Aorta (tissue), 5 donors: ENCODE results near the gene TXNDC15. TPM values are rescaled to one million over a fixed set of nuclear protein-coding genes. Genes with fewer than 3 reads are reported as not detected.

Experiments
- ATAC-seq: fragments of 200-7000 bp; cut with Tn5 transposase; one replicate; pipeline ENCODE4 v1.9.1; 2022; ENCODE audit warnings: moderate library complexity; ENCODE audit not compliant: low FRiP score
- DNase-seq, 2 donors: peaks; one replicate each; pipeline ENCODE4 v3.0.0-alpha.2; 2020
- H3K27ac ChIP-seq, 2 donors: one replicate each; pipeline ENCODE4 v1.5.1; 2013; ENCODE audit warnings: low read length in 2 of 2, mild to moderate bottlenecking in 2 of 2, moderate library complexity in 2 of 2, control low read depth in 1 of 2, inconsistent platforms in 1 of 2, low read depth in 1 of 2
- H3K27me3 ChIP-seq, 2 donors: one replicate each; pipeline ENCODE4 v1.6.1; 2013; ENCODE audit warnings: control low read depth in 1 of 2, low read length in 1 of 2, mild to moderate bottlenecking in 1 of 2, moderate library complexity in 1 of 2; ENCODE audit not compliant: insufficient read depth in 2 of 2, control insufficient read depth in 1 of 2
- H3K36me3 ChIP-seq, 2 donors: one replicate each; pipeline ENCODE4 v1.6.1; 2013; ENCODE audit warnings: control low read depth in 1 of 2, low read length in 1 of 2, mild to moderate bottlenecking in 1 of 2; ENCODE audit not compliant: insufficient read depth in 2 of 2, control insufficient read depth in 1 of 2
- H3K4me1 ChIP-seq, 2 donors: one replicate each; pipeline ENCODE4 v1.6.1; 2013; ENCODE audit warnings: low read length in 2 of 2, control low read depth in 1 of 2, mild to moderate bottlenecking in 1 of 2, moderate library complexity in 1 of 2; ENCODE audit not compliant: insufficient read depth in 2 of 2, control insufficient read depth in 1 of 2
- H3K4me3 ChIP-seq, 2 donors: one replicate each; pipeline ENCODE4 v1.5.1; 2013; ENCODE audit warnings: low read length in 2 of 2, control low read depth in 1 of 2, mild to moderate bottlenecking in 1 of 2
- H3K9me3 ChIP-seq: one replicate; pipeline ENCODE4 v1.6.1; 2013; ENCODE audit warnings: mild to moderate bottlenecking, low read length; ENCODE audit not compliant: control insufficient read depth
- WGBS, 2 donors: extraction: QIAGEN DNeasy Blood & Tissue Kit; methylation state at CpG; one replicate each; pipeline ENCODE4 v1.1.7; 2013; 5-methylcytosine and 5-hydroxymethylcytosine counted together
- intact Hi-C, 2 donors: fragments of 100-400 bp; cut with DNase I; formaldehyde crosslinking; loops; one replicate each; pipeline versions ENCODE4 v1.14.2 to v1.15.0; 2022
- microRNA-seq, 2 donors: library from miRNA; unstranded; fragments of <30 nt; microRNA quantifications; one replicate each; pipeline ENCODE4 v1.2.0, GENCODE V29; 2020
- polyA plus RNA-seq, 2 donors: library from polyadenylated mRNA; stranded (reverse); fragments of 200-250 nt; gene quantifications; one replicate each; pipeline ENCODE4 v1.2.3, GENCODE V29; 2013
- total RNA-seq, 2 donors: library from RNA; stranded (reverse); fragmentation: NEBNext Ultra II Directional; extraction: Animal tissue kit (Norgen Biotek cat#: 25700); gene quantifications; one replicate each; pipeline ENCODE4 v1.2.1, GENCODE V29; 2021
- donor health status: healthy with polysubstance abuse.
- donor health status: Bipolar disorder and iron deficiency.
- donor health status: DM: no; HTN: no; CAD: no.
- donor health status: DM: no; HTN: no; CAD: no.
- donor health status: DM: yes; HTN: yes; CAD: no.

The TXNDC15 gene
- total and polyA plus RNA-seq, 4 donors: 67.7 to 122 (median 79.4) TPM

- no peaks in the 10 kb centered on the region for H3K4me1 ChIP-seq
- H3K27me3 ChIP-seq: no peaks in the 10 kb centered on the region
- DNase-seq: no peak
- H3K4me3 ChIP-seq: no peak overlapping the region
- intact Hi-C loops: no loop called here
- WGBS, 2 donors: 81% methylated on average over 1 of the region's 1 CpG
- ATAC-seq: no peak
- H3K9me3 ChIP-seq: no peaks in the 10 kb centered on the region
- no peak overlapping the region for H3K27ac ChIP-seq
- H3K36me3 ChIP-seq: no peaks in the 10 kb centered on the region
Observed at GRCh38 chr5:134944630-134945029, 70.5 kb downstream of the TXNDC15 start.

- Histone ChIP-seq H3K27me3 (no peaks in the 10 kb centered on the region), H3K36me3 (no peaks in the 10 kb centered on the region), H3K9me3 (no peaks in the 10 kb centered on the region), H3K4me1 (no peaks in the 10 kb centered on the region), H3K4me3 (no peak overlapping the region), H3K27ac (no peak overlapping the region)
- DNase-seq (no peak), ATAC-seq (no peak)
- WGBS, 2 donors: 77 to 91% methylated on average over 2 of the region's 2 CpGs
- intact Hi-C loops: no loop called here
Observed at GRCh38 chr5:134945041-134945440, 70.9 kb downstream of the TXNDC15 start.

GRCh38 chr5:134948911-134949310 lies 74.7 kb downstream of the TXNDC15 start:
- intact Hi-C loops: no loop called here

GRCh38 chr5:134949316-134949715 lies 75.1 kb downstream of the TXNDC15 start:
- DNase-seq: no peak
- H3K27me3 ChIP-seq: no peaks in the 10 kb centered on the region
- no peak overlapping the region for H3K4me3 ChIP-seq
- ATAC-seq: no peak
- H3K27ac ChIP-seq: no peak overlapping the region
- H3K36me3 ChIP-seq: no peaks in the 10 kb centered on the region
- no peaks in the 10 kb centered on the region for H3K9me3 ChIP-seq
- H3K4me1 ChIP-seq: no peaks in the 10 kb centered on the region
- WGBS, 2 donors: 85 to 90% methylated on average over 5 of the region's 5 CpGs
- intact Hi-C loops: no loop called here

More at GRCh38 chr5:134948911-134949310, 74.7 kb downstream of the TXNDC15 start:
- Histone ChIP-seq H3K27me3 (no peaks in the 10 kb centered on the region), H3K4me3 (no peak overlapping the region), H3K27ac (no peak overlapping the region), H3K9me3 (no peaks in the 10 kb centered on the region), H3K36me3 (no peaks in the 10 kb centered on the region), H3K4me1 (no peaks in the 10 kb centered on the region)
- ATAC-seq (no peak), DNase-seq (peak in 1 of 2 donors; percentile 79)
- WGBS, 2 donors: 65 to 78% methylated on average over 5 of the region's 5 CpGs

Small RNA genes lying within 50 kb of the gene (microRNA-seq; reads per million reads assigned to microRNA genes)
- gene MIR4461: 0 reads per million in 2 donors

Other genes starting within 250 kb of the TXNDC15 start
- 10 to 100 TPM; 48.0 to 64.9 TPM for gene SAR1B, start 241.5 kb upstream of the TXNDC15 start, total RNA-seq
- gene SAR1B, start 241.5 kb upstream of the TXNDC15 start, polyA plus RNA-seq: 10 to 100 TPM; 27.2 to 28.2 TPM
- gene SEC24A, start 225.6 kb upstream of the TXNDC15 start, total RNA-seq: 10 to 100 TPM; 28.8 to 32.0 TPM
- 10 to 100 TPM in 1 of 2 donors, 1 to 10 TPM in 1; 6.0 to 10.0 TPM for gene SEC24A, start 225.6 kb upstream of the TXNDC15 start, polyA plus RNA-seq
- 10 to 100 TPM; 31.2 to 33.1 TPM for gene CAMLG, start 135.8 kb upstream of the TXNDC15 start, total RNA-seq
- gene CAMLG, start 135.8 kb upstream of the TXNDC15 start, polyA plus RNA-seq: 10 to 100 TPM; 67.5 to 95.9 TPM
- 10 to 100 TPM; 52.2 to 53.7 TPM for gene DDX46, start 115.6 kb upstream of the TXNDC15 start, total RNA-seq
- gene DDX46, start 115.6 kb upstream of the TXNDC15 start, polyA plus RNA-seq: 10 to 100 TPM; 18.3 to 29.0 TPM
- gene C5orf24, start 28.4 kb upstream of the TXNDC15 start, total RNA-seq: 10 to 100 TPM; 59.0 to 71.4 TPM
- gene C5orf24, start 28.4 kb upstream of the TXNDC15 start, polyA plus RNA-seq: 10 to 100 TPM; 32.6 to 33.3 TPM
- 1 to 10 TPM; 7.5 to 9.2 TPM for gene PCBD2, start 30.8 kb downstream of the TXNDC15 start, total RNA-seq
- 1 to 10 TPM; 2.8 to 2.9 TPM for gene PCBD2, start 30.8 kb downstream of the TXNDC15 start, polyA plus RNA-seq
- under 1 TPM; 0.29 to 0.63 TPM for gene CATSPER3, start 93.5 kb downstream of the TXNDC15 start, total RNA-seq
- 1 to 10 TPM in 1 of 2 donors, under 1 TPM in 1; 0.63 to 1.3 TPM for gene CATSPER3, start 93.5 kb downstream of the TXNDC15 start, polyA plus RNA-seq
- under 1 TPM in 1 of 2 donors, not detected in 1; 0.39 TPM for gene PITX1, start 159.9 kb downstream of the TXNDC15 start, total RNA-seq
- gene PITX1, start 159.9 kb downstream of the TXNDC15 start, polyA plus RNA-seq: 1 to 10 TPM in 1 of 2 donors, under 1 TPM in 1; 0.49 to 2.3 TPM